GM21737 (cell line): ENCODE results near the gene SEMA3B.
"Not testable (repeated sequence)": the region's sequence is repeated elsewhere in the genome, so short reads cannot be mapped to it uniquely, and the experiment has no call there.

ENCODE experiments used
- ATAC-seq: cut with Tn5 transposase; IDR thresholded peaks from one replicate; pipeline ENCODE4 v1.9.1; 2021; ENCODE audit warnings: mild to moderate bottlenecking, moderate library complexity; ENCODE audit not compliant: unreplicated experiment

SEMA3B gene

DNA sequence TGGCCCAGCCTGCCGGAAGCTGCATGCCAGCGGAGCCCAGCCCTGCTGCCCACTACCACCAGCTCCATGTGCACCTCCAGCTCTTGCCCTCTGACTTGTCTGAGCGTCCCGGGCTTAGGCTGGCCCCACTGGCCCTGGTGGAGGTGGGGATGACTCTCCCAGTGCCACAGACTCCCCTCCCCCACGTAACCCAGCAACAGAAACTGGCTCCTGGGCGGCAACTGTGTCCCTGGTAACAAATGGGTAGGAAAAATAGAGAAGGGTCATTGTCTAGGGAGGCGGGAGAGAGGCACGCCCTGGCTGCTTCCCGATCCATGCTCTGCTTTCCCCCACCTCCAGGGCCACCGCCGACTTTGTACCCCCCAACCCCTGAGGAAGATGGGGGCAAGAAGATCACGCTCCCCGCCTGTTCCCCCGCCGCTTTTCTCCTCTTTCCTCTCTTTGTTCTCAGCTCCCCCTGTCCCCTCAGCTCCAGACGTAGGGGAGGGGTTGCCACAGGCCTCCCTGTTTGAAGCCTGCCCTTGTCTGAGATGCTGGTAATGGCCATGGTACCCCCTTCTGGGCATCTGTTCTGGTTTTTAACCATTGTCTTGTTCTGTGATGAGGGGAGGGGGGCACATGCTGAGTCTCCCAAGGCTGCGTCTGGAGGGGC lies 10.8 kb upstream of the SEMA3B start:
- ATAC-seq: no peak

DNA sequence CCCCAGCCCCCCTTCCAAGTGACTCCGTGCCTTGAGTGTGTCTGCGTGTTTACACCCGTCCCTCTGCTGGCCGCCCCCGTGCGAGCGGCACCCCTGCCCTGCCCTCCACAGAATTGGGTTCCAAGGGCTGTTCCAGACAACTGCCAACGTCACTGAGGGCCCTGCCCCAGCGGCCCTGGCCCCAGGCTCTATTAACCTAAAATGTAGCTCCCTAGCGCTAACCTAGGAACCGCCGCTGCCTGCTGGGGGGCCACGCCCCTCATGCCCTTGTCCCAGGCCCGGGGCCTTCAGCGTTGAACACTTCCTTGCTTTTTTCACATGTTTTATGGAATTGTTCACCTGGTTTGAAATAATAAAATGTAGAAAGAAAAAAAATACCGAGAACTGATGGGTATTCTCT lies 10.0 kb upstream of the SEMA3B start:
- ATAC-seq: no peak

DNA sequence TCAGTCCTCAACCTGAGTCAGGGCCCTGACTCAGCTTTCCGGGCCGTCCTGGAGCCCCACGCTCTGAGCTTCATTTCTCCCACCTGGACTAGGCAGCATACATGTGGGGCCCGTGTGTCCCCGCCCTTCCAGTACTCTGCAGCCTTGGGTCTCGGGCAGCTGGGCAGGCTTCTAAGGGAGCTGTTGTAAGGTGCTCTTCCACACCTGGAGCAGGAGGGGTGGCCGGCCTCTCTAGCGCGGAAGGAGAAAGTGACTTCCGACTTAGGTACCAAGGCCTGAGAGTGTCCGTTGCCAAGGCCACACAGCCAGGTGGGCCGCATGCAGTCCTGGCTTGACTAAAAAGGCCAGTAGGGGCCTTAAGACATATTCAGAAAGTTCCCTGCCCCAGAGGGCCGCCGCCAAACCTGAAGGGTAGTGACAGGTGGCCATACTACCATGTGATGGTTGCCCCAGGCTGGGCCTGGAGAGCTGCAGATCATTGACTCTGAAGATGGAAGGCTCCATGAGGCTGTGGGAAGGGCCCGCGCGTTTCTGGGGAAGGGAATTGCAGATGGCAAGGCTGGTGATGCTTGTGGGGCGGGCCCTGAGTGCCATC lies 9.4 kb upstream of the SEMA3B start:
- no peak for ATAC-seq

GRCh38 chr3:50260027-50260941 lies 8.7 kb upstream of the SEMA3B start:
- ATAC-seq: peak; percentile 84

DNA sequence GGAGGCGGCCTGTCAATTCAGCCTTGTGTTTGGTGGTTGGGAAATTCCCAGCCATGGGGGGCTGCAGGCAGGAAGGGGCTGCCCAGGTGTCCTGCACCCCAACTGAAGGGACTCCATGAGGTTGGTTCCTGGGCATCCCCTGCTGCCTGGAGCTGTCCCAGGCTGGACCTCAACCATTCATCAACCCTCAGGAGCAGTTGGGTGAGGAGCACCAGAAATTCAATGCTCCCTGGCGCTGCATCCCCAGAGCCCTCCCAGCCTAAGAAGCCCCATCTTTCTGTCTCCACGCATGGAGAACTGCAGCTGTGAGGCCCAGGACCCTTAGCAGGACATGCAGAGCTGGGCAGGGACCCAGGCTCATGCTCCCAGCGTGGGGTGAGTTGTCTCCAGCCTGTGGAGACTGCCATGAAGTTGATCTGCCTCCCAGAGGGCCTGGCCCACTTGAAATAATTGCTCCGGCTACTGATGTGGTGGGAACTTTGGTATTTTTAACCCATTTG lies 8.0 kb upstream of the SEMA3B start:
- no peak for ATAC-seq

GRCh38 chr3:50261505-50261904 lies 7.4 kb upstream of the SEMA3B start:
- no peak for ATAC-seq

- ATAC-seq: not testable (repeated sequence)
These were observed 6.7 kb upstream of the SEMA3B start for GRCh38 chr3:50262200-50262599.

- no peak for ATAC-seq
These were observed 6.2 kb upstream of the SEMA3B start for GRCh38 chr3:50262778-50263177.

GRCh38 chr3:50263478-50264382 lies 5.2 kb upstream of the SEMA3B start:
- no peak for ATAC-seq

DNA sequence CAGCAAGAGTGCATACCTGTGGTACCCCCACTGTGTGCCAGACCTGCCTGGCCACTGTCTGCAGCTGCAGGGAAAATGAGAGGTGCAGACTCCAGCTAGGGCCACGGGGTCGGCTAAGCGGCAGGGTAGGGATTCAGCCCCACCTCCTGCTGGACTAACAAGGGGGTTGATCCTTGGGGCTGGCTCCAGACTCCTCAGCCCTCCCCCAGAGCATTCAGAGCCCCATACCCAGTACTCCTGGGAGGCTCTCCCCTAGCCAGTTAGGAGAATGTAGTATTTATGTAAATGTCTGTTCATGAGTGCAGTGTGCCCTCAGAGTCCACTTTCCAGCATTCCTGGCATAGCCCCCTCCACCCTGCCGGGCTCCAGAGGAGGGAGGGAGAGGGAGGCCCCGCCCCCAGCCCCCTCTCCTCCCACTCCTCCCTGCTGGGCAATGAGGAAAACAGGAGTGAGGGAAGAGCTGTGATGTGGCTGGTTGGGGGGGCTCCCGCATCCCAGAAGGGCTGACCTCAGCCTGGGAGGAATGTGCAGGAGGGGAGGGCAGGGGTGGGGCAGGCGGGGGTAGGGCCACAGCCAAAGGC lies 4.5 kb upstream of the SEMA3B start:
- no peak for ATAC-seq

- ATAC-seq: no peak
These were observed 3.9 kb upstream of the SEMA3B start for GRCh38 chr3:50264964-50265485.

DNA sequence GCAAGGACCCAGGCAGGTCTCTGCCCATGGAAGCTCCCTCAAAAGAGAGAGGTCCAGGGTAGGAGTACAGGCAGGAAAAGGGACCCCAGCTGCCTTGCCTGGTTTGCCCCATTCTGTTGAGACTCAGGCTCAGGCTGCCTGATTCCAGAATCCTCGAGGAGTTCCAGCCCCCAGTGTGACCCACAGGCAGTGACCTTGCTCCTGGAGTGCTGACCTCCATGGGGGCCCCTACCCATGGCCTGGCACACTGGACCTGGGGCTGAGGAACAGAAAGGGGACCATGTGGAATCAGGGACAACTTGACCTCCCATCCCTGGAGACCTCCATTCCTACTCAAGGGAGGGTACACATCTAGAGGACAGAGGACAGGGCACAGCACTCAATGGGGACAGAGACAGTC lies 3.4 kb upstream of the SEMA3B start:
- no peak for ATAC-seq

- ATAC-seq: no peak
These were observed 2.9 kb upstream of the SEMA3B start for GRCh38 chr3:50266017-50266416.

GRCh38 chr3:50266836-50267235 lies 2.1 kb upstream of the SEMA3B start:
- no peak for ATAC-seq

GRCh38 chr3:50267280-50267913 lies 1.6 kb upstream of the SEMA3B start:
- no peak for ATAC-seq

- no peak for ATAC-seq
These were observed 671 bp upstream of the SEMA3B start for GRCh38 chr3:50268276-50268675.

DNA sequence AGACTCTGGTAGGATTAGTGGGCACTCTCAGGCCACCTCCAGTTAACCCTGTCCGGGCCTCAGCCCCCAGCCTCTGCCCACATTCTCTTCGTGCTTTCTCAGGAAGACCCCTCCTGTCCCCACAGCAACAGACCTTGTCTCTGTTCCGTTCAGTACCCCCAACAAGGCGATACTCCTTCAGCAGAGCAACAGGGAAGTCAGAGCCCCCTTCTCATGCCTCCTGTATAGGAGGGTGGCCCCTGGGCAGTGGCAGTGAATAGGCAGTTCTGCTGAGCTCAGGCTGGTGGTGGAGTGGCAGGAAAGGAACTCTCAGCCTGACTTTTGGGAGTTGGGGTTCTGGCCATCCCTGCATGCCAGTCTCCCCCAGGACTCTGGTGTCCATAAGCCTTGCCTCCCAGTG lies 513 bp downstream of the SEMA3B start:
- no peak for ATAC-seq

DNA sequence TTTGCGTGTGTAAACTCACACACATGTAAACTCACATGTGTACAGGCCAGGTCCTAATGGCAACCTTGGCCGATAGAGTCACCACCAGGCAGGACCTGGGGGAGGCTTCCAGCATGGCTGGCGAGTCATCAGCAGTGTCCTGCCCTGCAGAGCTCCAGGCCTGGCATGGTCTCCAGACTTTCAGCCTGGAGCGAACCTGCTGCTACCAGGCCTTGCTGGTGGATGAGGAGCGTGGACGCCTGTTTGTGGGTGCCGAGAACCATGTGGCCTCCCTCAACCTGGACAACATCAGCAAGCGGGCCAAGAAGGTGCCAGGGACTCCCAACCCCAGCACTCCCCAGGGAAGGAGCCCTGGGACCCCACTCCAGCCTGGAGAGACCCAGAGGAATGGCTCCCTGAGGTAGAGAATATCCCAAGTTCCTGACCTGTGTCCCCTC lies 1.0 kb downstream of the SEMA3B start:
- no peak for ATAC-seq

DNA sequence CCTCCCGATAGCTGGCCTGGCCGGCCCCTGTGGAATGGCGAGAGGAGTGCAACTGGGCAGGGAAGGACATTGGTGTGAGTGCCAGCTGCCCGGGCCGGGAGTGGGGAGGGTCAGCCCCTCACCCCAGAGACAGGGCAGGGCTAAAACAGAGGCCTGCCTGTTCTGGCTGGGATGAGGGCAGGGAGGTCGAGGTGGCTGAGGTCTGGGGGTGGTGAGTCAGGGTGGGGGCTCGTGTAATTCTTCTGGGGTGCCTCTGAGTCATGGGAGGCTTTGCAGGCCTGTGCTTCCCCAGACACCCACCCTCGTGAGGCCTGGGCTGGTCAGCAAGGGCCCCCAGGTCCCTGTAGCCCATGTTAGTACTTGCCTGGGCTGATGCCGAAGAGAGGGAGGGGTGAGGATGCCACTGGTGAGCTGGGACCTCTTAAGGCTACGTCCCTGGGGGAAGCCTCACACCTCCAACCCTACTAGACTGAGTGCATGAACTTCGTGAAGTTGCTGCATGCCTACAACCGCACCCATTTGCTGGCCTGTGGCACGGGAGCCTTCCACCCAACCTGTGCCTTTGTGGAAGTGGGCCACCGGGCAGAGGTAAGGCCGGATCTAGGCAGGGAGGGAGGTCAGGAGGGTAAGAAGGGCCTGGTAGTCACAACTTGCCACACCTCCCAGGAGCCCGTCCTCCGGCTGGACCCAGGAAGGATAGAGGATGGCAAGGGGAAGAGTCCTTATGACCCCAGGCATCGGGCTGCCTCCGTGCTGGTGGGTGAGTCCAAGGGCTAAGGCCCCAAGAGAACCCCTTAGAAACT lies 1.7 kb downstream of the SEMA3B start:
- no peak for ATAC-seq
